NCI-H226 (cell line): ENCODE data around the gene HCFC1.
"Not testable (repeated sequence)": the region's sequence is repeated elsewhere in the genome, so short reads cannot be mapped to it uniquely, and the experiment has no call there.

Experiments
- DNase-seq: peaks from one replicate; pipeline ENCODE4 v3.0.0-alpha.2; 2015

HCFC1 gene

DNA sequence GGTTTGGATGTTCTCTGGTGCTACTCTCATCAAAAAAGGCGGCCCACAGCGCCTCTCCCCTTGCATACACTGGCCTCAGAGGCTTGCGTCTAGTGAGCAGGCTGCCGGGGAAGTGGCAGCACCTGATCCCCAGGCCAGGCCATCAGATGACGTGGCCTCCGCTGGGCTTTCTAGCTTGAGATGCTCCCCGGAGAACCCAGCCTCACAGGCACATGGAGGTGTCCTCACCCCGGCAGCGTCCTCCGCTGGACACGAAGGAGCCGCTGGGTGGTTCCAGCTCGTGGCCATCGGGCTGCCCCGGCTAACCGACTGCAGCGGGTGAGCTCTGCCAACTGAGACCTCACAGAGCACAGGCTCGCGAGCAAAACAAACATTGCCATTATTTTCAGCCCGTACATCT is 35.3 kb upstream of the HCFC1 start:
- no peak for DNase-seq

DNA sequence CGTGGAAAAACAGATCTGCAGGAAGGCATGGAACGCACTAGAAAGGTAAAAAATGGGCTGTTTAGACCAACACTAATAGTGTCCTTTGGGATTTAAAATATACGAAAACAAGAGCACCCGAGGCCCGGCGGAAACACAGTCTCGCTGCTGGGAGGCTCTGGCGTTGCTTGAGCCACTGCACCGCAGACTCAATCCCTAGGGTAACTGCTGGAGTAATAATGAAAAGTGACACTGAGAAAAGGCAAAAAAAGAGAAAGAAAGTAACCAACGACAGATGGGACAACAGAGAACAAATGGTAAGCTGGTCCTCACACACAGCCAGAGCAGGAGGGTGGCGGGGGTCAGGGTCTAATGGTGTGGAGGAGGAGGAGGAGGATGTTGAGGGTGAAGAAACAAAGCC is 32.7 kb upstream of the HCFC1 start:
- DNase-seq, result no peak

DNA sequence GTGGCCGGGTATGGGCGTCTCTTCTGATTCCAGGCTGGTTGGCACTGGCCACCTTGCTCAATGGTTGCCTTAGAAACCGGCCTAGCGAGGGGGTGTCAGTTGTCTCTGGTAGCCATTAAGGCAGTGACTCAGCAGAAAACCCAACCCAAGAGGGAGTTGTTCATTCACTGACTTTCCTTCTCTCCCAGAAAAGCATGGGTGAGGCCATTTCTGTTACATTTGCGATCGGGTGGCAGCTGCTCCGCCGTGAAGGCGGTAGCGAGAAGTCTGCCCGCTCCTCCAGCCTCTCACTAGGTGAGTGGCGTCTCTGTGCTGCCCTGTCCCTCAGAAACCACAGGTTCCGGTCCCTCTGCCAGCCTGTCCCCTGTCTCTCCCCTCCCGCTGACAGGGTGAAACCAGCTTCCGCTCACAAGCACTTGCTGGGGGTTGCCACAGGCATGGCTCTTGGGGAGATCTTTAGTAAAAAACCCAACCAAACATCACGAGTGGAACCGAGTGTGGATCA is 30.6 kb upstream of the HCFC1 start:
- no peak for DNase-seq

DNA sequence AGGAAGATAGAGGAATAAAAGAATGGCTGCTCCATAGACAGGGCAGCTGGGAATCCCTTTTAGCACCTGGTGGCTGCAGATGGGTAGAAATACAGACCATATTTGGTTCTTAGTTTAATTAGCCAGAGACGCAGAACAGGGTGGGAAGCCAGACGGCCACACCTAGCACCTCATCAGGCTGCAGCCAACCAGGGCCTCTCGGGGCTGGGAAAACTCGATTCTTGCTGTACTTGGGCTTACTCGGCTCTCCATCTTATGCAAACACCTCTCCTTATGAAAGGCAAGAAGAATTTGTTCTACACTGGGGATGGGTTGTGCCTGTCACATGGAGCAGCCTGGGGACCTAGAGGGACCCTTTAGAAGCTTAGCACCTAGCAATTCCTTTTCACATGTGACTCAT is 28.4 kb upstream of the HCFC1 start:
- no peak for DNase-seq

DNA sequence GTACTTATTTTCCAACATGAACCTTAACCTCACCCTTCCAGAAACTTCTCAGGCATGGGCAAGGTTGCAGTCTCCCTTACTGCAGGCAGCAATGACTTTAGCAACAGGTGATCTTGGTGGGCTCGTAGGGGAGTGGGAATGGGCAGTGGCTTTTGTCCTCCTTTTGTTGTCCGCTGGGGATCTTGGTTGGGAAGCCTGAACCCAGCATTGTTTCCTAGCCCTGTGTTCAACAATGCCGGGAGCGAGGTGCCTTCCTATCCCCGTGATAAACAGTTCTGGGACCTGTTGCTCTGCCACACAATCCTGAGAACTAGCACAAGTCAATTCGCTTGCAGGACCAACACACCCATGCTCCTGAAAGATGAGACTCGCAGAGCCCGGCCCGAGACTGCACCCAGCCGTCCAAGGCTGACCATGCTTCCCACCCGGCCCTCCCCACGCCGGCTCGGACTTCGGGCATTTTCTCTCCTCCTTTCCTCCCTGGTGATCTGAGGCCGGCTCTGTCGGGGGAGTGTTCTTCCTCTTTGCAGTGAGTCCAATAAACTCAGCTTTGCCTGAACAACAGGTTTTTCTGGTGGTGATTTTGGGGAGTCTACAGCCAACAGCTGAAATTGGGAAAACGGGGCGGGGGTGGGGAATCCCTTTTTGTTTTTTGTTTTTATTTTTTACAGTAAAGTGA is 27.9 kb upstream of the HCFC1 start:
- no peak for DNase-seq

DNA sequence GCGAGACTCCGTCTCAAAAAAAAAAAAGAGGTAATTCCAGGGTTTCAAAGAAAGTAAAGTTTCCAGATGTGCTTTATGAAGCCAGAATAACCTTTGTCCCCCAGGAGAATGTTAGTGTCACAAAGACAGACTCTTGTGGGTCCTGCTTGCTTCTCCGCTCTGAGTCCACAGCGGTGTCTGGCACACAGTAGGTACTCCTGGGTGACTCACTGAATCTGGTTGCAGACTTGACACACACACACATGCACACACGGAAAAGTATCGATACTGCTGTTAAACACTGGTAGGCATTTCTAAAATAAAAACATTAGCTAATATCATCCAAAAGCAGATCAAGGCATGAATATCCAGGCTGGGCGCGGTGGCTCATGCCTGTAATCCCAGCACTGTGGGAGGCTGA is 23.9 kb upstream of the HCFC1 start:
- DNase-seq, result no peak

DNA sequence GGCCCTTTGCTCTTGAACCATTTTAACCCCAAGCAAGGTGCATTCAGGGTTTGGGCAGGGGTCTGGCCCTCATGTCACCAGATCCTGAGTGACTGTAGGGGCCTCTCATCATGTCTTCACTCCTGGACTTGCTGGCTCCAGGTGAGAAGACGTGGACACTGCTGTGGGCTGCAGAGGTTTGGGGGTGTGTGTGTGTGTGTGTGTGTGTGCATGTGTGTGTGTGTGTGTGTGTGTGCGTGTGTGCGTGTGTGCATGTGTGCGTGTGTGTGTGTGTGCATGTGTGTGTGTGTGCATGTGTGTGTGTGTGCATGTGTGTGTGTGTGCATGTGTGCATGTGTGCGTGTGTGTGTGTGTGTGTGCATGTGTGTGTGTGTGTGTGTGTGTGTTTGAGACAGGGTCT is 22.8 kb upstream of the HCFC1 start:
- DNase-seq, result not testable (repeated sequence)

DNA sequence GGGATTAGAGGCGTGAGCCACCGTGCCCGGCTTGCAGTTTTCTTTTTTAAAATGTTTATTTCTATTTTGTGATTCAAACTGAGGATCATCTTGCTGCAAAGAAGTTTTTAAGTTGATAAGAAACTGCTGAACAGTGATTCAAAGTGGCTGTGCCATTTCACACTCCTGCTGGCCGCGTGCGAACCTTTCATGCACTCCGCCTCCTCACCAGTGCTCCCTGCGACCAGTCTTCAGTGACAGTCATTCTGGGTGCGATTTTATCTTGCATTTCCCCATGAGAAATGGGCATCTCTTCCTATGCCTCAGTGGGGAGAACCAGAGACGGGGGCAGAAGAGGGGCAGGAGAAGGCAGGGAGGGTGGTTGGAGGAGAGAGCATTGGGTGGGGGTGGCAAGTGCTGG is 22.4 kb upstream of the HCFC1 start:
- DNase-seq, result no peak

DNA sequence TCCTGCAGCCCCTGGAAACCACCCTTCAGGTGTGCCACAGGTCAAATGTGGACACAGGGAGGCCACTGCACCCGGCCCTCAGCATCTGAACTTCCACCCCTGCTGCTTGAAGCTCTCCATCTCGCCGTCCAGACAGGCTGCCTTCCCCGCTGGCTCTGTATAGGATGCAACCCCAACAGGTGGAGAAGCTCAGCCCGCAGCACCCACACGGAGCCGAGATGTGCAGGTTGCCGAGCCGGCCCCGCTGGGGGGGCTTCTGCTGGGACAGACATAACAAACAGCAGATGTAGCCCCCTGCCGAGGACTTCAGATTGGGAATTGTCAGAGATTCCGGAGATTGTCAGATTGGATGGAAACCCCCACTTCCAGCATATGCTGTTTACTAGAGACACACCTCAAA is 21.5 kb upstream of the HCFC1 start:
- DNase-seq, result no peak

DNA sequence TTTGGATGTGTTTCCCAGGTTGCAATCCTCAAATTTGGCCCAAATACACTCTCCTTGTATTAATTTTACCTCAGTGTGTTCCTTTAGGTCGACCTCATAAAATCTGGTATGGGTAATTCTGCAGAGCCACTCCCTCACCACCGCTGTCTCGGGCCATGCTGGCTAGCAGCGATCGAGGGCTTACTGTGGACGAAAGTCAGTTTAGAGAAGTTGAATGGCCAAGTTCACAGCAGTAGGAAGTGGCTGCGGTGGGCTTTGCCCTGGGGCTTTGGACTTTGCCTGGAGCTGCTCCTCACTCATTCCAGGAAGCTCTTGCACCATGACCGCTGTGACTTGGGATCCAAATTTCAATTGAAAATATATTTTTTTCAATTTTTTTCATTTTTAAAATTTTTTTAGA is 20.6 kb upstream of the HCFC1 start:
- no peak for DNase-seq

DNA sequence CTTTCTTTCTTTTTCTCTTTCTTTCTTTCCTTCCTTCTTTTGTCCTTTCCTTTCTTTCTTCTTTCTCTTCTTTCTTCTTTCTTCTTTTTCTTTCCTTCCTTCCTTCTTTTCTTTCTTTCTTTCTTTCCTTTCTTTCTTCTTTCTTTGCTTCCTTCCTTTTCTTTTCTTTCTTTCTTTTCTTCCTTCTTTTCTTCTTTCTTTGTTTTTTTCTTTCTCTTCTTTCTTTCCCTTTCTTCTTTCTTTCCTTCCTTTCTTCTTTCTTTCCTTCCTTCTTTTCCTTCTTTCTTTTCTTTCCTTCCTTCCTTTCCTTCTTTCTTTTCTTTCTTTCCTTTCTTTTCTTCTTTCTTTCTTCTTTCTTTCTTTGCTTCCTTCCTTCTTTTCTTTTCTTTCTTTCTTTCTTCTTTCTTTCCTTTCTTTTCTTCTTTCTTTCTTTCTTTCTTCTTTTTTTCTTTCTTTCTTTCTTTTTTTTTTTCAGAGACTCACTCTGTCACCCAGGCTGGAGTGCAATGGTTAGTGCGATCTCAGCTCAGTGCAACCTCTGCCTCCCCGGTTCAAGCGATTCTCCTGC is 19.5 kb upstream of the HCFC1 start:
- no peak for DNase-seq

DNA sequence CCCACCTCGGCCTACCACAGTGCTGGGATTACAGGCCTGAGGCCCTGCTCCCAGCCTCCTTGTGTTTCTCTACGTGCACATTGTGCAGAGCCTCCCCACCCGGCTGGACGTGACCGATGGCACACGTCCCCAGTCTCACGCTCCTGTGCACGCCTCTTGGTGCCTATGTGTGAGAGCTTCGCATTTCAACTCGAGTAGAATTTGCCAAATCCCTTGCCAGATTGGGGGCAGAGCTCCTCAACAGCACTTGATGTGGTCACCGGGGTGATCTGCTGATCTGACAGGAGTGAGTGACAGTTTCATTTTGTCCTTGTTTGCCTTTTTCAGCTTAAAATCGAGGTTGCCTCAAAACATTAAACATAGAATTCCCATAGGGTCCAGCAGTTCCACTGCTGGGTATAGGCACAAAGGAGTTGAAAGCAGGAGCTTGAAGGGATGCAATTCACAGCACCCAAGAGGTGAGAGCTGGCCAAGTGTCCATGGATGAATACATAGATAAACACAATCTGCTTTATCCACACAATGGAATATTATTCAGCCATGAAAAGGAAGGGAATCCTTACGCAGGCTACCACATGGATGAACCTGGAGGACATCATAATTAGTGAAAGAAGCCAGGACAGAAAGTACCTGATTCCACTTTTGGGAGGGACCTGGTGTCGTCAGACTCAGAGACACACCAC is 18.5 kb upstream of the HCFC1 start:
- DNase-seq, result no peak

DNA sequence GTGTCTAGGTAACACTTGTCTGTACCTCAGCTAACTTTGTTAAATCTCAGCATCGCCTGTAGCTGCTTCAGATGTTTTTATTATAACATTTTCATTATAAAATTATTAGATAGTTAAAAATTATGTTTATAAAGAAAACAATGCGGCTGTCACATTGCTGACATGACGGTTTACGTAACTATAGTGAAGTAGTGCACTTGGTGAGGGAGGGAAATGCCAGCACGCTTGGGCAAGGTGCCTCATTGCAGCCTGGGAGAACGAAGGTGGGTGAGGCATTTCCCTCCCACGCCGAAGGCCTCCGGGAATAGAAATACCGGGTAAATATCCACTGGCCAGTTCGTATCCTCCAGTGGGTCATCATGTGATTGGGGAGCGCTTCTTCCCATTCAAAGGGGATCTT is 16.9 kb upstream of the HCFC1 start:
- DNase-seq, result no peak

DNA sequence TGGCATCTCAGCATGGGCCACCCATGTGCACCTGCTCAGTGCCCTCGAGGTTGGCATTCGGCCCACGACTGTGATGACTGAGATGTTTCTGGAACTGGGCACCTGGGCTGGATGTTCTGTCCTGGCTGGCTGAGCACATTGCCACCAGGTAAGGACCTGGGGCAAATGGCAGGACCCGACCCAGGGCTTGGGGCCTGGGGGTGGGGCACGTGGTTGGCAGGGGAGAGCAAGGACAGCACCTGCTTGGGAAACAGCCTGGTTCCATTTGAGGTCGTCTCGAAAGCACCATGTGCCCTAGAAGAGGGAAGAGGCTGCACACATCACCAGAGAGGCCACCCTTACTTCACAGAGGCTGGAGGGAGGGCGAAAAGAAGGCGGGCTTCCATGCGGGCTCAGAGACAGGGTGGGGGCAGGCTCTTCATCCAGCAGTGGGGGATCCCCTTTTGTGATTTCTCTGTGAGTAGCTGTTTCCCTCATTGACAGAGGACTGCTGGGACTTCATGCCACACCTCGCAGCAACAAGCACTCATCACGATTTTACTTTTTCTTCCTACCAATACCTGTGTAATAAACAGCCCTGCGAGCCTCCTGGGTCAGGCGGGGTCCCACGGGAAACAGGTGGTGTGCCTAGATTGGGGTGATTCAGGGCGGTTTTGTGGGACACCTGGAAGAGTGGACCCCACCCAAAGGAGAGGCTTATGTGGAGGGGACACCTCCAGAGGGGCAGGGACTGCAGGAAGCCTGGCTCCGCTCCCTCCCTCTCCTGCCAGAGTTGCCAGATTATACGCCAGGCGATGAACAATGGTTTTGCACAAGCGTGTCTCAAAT is 12.9 kb upstream of the HCFC1 start:
- DNase-seq, result no peak

DNA sequence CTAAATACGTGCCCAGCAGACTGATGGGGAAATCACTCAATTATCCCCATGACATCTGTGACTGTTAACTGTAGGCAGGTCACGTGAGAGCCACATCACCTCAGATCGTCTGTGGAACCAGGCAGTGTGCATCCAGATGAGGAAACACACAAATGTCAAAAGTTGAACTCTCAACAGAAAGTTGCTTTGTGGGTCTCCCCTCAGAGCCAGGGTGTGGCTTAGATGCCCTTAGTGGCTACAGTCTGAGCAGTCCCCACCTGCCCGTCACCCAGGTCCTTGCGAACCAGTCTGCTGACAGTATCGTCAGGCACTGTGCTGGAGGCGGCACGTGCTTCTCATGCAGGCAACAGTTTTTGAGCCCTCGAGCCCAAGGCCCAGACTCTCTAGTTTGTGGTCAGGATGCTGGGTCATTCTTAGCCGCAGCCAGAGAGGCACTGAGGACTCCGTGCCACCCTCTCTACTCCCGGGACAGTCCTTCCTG is 11.7 kb upstream of the HCFC1 start:
- no peak for DNase-seq

DNA sequence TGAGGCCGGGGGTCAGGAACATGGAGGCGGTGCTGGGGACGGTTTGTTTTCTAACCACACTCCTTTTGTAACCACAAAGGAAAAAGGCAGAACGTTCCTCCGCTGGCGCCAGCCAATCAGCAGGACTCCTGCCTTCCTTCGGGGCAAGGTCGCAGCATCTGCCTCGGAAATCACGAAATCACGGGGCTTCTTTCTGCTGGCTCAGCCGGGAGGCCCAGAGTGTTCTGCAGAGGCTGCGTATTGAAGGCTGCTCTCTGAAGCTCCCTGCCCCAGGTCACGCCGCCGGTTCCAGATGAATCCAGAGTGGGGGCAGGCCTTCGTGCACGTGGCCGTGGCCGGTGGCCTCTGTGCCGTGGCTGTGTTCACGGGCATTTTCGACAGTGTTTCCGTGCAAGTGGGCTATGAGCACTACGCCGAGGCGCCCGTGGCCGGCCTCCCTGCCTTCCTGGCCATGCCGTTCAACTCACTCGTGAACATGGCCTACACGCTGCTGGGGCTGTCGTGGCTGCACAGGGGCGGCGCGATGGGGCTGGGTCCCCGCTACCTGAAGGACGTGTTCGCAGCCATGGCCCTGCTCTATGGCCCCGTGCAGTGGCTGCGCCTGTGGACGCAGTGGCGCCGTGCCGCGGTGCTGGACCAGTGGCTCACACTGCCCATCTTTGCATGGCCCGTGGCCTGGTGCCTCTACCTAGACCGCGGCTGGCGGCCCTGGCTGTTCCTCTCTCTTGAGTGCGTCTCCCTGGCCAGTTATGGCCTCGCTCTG is 10.3 kb upstream of the HCFC1 start:
- DNase-seq, result no peak

DNA sequence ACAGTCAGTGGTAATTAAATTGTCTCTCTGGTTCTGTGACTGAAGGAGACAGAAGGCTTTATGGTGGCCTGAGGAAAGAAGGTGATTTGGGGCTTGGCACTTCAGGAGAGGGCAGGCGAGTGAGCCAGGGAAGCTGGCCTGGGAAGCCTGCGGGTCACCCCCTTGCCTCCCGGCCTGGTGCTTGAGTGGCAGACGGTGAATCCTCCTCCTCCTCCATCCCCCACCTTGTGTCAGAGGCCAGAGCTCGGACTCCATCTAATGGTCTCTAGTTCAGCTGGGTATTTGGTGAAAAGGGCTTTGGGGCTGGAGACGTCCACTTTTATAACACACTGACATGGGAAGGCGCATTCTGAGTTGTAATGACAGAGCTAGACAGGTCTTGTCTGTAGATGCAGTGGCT is 9.6 kb upstream of the HCFC1 start:
- DNase-seq, result no peak

DNA sequence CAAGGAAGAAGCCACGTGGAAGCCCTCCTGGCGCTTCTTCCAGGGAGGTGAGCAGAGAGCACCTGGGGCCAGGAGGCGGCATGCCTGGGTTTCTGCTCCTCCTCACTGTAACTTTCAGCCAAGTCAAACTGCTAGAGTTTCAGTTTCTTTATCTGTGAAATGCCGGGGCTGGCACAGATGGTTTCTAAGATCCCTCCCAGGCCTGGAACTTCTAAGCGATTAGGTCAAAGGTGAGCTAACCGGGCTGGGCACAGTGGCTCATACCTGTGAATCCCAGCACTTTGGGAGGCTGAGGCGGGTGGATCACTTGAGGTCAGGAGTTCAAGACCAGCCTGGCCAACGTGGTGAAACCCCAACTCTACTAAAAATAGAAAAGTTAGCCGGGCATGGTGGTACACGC is 8.8 kb upstream of the HCFC1 start:
- peak; percentile 5 for DNase-seq

DNA sequence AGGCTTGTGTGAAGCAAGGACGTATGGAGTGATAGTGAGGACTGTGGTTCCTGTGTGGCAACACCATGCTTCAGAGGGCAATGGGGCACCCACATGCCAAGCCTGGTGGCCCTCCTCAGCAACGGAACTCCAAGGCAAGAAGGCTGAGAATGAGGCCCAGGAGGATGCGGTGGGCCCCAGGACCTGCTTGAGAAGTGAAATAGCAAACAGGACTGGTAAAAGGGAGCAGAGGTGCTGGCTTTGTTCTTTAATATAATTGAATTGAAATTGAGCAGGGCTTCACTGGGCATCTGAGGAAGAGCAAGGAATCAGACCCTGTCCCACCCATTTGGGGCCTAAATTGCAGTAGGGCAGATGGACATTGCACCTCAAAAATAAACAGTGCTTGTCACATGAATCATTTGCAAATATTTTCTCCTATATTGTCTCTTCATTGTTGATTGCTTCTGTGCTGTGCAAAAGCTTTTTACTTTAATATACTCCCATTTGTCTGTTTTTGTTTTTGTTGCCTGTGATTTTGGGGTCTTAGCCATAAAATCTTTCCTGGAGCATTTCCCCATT is 3.2 kb upstream of the HCFC1 start:
- DNase-seq, result no peak

DNA sequence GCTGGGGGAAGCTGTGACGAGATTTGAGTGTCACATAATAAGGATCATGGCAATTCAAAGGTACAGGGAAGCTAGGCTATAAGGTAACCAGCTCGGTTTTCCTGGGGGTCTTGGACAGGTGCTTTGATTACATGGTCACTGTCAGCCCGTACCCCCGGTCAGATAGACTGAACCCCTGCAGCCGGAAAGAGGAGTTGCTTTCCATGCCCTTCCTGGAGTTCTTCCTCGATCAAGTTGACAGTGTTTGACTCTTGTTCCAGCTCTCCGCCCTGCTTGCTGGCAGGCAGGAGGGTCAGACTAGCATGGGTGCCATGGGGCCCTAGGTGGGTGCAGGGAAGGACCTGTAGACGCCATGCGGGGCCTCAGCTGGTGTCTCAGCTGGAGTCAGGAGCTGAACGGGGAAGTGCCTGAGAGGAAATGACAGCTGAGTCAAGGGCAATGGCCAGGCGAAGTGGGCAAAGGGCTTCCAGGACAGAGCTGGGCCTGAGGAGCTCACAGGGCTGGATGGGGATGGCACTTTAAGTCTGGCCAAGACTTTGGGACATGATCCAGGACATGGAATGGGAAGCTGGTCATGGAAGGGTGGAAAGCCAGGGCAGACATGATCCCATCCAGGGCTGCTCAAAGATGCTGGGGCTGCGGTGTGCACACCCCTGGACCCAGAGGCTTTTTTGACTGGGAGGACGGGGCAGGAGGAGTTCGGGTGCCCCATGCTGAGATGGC is 2.5 kb upstream of the HCFC1 start:
- no peak for DNase-seq
